ENCODE data around the gene TLE4.
"Not testable (repeated sequence)": the region's sequence is repeated elsewhere in the genome, so short reads cannot be mapped to it uniquely, and the experiment has no call there.

DNA sequence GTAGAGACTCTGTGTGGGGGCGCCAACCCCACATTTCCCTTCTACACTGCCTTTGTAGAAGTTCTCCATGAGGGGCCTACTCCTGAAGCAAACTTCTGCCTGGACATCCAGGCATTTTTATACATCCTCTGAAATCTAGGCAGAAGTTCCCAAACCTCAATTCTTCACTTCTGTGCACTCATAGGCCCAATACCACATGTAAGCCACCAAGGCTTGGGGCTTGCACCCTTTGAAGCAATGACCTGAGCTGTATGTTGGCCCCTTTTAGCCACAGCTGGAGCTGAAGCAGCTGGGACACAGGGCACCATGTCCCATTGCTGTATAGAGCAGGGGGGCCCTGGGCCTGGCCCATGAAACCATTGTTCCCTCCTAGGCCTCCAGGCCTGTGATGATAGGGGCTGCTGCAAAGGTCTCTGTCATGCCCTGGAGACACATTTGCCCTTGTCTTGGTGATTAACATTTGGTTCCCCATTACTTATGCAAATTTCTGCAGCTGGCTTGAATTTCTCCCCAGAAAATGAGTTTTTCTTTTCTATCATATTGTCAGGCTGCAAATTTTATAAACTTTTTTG, 180.2 kb downstream of the TLE4 start:
- TF ChIP-seq, protein P1, sequence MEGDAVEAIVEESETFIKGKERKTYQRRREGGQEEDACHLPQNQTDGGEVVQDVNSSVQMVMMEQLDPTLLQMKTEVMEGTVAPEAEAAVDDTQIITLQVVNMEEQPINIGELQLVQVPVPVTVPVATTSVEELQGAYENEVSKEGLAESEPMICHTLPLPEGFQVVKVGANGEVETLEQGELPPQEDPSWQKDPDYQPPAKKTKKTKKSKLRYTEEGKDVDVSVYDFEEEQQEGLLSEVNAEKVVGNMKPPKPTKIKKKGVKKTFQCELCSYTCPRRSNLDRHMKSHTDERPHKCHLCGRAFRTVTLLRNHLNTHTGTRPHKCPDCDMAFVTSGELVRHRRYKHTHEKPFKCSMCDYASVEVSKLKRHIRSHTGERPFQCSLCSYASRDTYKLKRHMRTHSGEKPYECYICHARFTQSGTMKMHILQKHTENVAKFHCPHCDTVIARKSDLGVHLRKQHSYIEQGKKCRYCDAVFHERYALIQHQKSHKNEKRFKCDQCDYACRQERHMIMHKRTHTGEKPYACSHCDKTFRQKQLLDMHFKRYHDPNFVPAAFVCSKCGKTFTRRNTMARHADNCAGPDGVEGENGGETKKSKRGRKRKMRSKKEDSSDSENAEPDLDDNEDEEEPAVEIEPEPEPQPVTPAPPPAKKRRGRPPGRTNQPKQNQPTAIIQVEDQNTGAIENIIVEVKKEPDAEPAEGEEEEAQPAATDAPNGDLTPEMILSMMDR (IDR thresholded peaks at IDR 0.05) = not testable (repeated sequence)
- not testable (repeated sequence) for TF ChIP-seq EZH2 (IDR thresholded peaks at IDR 0.05; ENCODE audit: borderline replicate concordance, insufficient read depth, low read depth, low read length, poor library complexity, severe bottlenecking)

Data from B cell (primary cell).